Measurements from ENCODE around the gene HLA-G.

The HLA-G gene

GRCh38 chr6:29811377-29811776 is 16.2 kb upstream of the HLA-G start:
- H3K27me3 ChIP-seq (ENCODE audit: low read depth, low read length): no peaks in the 10 kb centered on the region
- TF ChIP-seq EZH2phosphoT487 (IDR thresholded peaks at IDR 0.05; ENCODE audit: low read depth) (no peak), CTCF (IDR thresholded peaks at IDR 0.05; ENCODE audit: low read depth, low read length) (no peak)
- no peak overlapping the region for H2AFZ ChIP-seq (ENCODE audit: low read depth, low read length)
- no peak overlapping the region for H3K4me3 ChIP-seq (ENCODE audit: low read length)
- no peak overlapping the region for H3K4me2 ChIP-seq (ENCODE audit: low read length)
- no peak overlapping the region for H3K27ac ChIP-seq (ENCODE audit: low read length)
- no peaks in the 10 kb centered on the region for H3K36me3 ChIP-seq (replicated peaks; ENCODE audit: low read depth, low read length)
- H3K9me3 ChIP-seq (ENCODE audit: insufficient read depth, low read length): no peaks in the 10 kb centered on the region
- H3K9ac ChIP-seq (ENCODE audit: low read length): no peak overlapping the region
- H3K4me1 ChIP-seq (ENCODE audit: low read length): no peaks in the 10 kb centered on the region
- no peaks in the 10 kb centered on the region for H4K20me1 ChIP-seq (ENCODE audit: insufficient read depth, low read length)
- H3K79me2 ChIP-seq (ENCODE audit: low read length): no peaks in the 10 kb centered on the region

DNA sequence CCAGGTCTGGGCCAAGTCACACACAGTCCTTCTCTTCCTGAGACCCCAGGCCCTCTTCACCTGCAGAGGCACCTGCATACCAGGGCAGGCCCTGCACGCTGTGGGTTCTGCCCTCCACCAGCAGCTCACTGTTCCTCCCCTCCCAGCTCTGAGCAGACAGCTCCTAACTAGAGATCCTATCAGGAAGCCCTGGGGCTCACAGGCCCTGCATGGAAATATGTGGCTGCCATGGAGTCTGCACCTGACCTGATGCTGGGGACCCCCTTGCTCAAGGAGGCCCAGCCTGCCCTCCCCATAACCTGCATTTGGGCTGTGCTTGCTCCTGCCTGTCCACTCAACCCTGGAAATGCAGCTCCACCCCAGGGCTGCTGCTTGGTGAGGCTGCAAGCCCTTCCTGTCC is 14.6 kb upstream of the HLA-G start:
- Histone ChIP-seq H3K4me2 (ENCODE audit: low read length) (no peak overlapping the region), H2AFZ (ENCODE audit: low read depth, low read length) (no peak overlapping the region), H4K20me1 (ENCODE audit: insufficient read depth, low read length) (no peaks in the 10 kb centered on the region), H3K4me3 (ENCODE audit: low read length) (no peak overlapping the region), H3K79me2 (ENCODE audit: low read length) (no peaks in the 10 kb centered on the region), H3K4me1 (ENCODE audit: low read length) (no peaks in the 10 kb centered on the region), H3K9me3 (ENCODE audit: insufficient read depth, low read length) (no peaks in the 10 kb centered on the region), H3K36me3 (replicated peaks; ENCODE audit: low read depth, low read length) (no peaks in the 10 kb centered on the region), H3K27me3 (ENCODE audit: low read depth, low read length) (no peaks in the 10 kb centered on the region), H3K27ac (ENCODE audit: low read length) (no peak overlapping the region), H3K9ac (ENCODE audit: low read length) (no peak overlapping the region)
- no peak for TF ChIP-seq CTCF (IDR thresholded peaks at IDR 0.05; ENCODE audit: low read depth, low read length)
- TF ChIP-seq EZH2phosphoT487 (IDR thresholded peaks at IDR 0.05; ENCODE audit: low read depth): no peak

GRCh38 chr6:29813809-29814208 is 13.8 kb upstream of the HLA-G start:
- 0 out of 2 replicates have a peak overlapping the region, but pooled peaks have one; percentile 39 for H2AFZ ChIP-seq (ENCODE audit: low read depth, low read length)
- no peaks in the 10 kb centered on the region for H3K79me2 ChIP-seq (ENCODE audit: low read length)
- no peak overlapping the region for H3K4me3 ChIP-seq (ENCODE audit: low read length)
- no peaks in the 10 kb centered on the region for H3K36me3 ChIP-seq (replicated peaks; ENCODE audit: low read depth, low read length)
- H3K9ac ChIP-seq (ENCODE audit: low read length): no peak overlapping the region
- no peaks in the 10 kb centered on the region for H3K4me1 ChIP-seq (ENCODE audit: low read length)
- H3K27me3 ChIP-seq (ENCODE audit: low read depth, low read length): no peaks in the 10 kb centered on the region
- no peak for TF ChIP-seq CTCF (IDR thresholded peaks at IDR 0.05; ENCODE audit: low read depth, low read length)
- no peak for TF ChIP-seq EZH2phosphoT487 (IDR thresholded peaks at IDR 0.05; ENCODE audit: low read depth)
- no peak overlapping the region for H3K4me2 ChIP-seq (ENCODE audit: low read length)
- no peak overlapping the region for H3K27ac ChIP-seq (ENCODE audit: low read length)
- H3K9me3 ChIP-seq (ENCODE audit: insufficient read depth, low read length): no peaks in the 10 kb centered on the region
- no peaks in the 10 kb centered on the region for H4K20me1 ChIP-seq (ENCODE audit: insufficient read depth, low read length)

- no peaks in the 10 kb centered on the region for H3K9me3 ChIP-seq (ENCODE audit: insufficient read depth, low read length)
- no peaks in the 10 kb centered on the region for H4K20me1 ChIP-seq (ENCODE audit: insufficient read depth, low read length)
- H3K9ac ChIP-seq (ENCODE audit: low read length): no peak overlapping the region
- no peak overlapping the region for H3K4me2 ChIP-seq (ENCODE audit: low read length)
- TF ChIP-seq CTCF (IDR thresholded peaks at IDR 0.05; ENCODE audit: low read depth, low read length): no peak
- TF ChIP-seq EZH2phosphoT487 (IDR thresholded peaks at IDR 0.05; ENCODE audit: low read depth): no peak
- no peaks in the 10 kb centered on the region for H3K27me3 ChIP-seq (ENCODE audit: low read depth, low read length)
- H3K36me3 ChIP-seq (replicated peaks; ENCODE audit: low read depth, low read length): no peaks in the 10 kb centered on the region
- no peak overlapping the region for H2AFZ ChIP-seq (ENCODE audit: low read depth, low read length)
- no peaks in the 10 kb centered on the region for H3K4me1 ChIP-seq (ENCODE audit: low read length)
- H3K4me3 ChIP-seq (ENCODE audit: low read length): no peak overlapping the region
- H3K27ac ChIP-seq (ENCODE audit: low read length): no peak overlapping the region
- no peaks in the 10 kb centered on the region for H3K79me2 ChIP-seq (ENCODE audit: low read length)
Observed at GRCh38 chr6:29814379-29815117, 13.1 kb upstream of the HLA-G start.
